Fibroblast of the conjunctiva (primary cell): ENCODE measurements around the gene ZDHHC7.

Experiments
- DNase-seq: peaks from one replicate; pipeline ENCODE4 v3.0.0-alpha.2; 2010; ENCODE audit warnings: low read depth

ZDHHC7 gene

DNA sequence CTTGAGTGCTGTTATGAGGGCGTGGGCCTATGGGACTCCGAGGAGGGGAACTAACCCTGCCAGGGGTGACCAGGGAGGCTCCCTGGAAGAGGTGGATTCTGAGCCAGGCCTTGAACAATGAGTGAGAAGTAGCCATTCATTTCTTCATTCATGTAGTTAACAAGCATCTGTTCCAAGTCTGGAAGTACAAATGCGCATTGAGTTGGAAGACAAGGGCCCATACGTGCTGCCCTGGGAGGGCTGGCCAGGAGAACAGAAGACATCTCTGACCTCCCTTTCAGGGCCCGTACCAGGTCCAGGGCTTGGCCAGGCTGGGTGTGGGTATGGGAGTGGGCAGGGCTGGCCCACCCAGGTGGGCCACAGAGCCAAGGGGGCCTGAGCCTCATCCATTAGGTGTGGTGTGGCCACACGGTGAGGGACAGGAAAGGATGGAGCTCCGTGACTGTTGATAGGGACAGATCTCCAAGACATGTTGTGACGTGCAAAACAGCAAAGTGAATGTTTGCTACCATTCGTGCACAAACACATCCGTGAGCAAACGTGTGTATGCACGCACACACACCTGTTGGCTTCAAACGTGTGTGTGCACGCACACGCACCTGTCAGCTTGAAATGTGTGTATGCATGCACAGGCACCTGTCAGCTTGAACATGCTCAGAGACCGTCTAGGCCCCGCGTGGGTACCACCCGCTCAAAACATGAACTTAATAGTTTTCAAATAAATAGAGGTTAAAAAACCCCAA is 46.8 kb downstream of the ZDHHC7 start:
- no peak for DNase-seq

- no peak for DNase-seq
Measured at GRCh38 chr16:84963066-84963465, 48.3 kb downstream of the ZDHHC7 start.

DNA sequence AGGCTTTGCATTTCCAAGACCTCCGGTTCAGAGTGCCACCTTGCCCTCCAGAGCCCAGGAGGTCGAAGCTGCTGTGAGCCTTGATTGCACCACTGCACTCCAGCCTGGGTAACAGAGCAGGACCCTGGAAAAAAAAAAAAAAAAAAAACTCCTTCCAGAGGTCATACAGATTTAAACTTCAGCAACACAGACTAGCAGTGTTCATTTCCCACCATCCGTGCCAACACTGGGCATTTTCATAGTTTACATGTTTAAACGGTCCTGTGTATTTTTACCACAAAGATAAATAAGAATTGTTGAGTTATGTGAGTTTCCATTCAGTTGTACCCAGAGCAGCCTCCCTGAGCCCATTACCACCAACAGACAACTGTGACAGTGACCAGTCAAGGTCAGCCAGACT is 50.4 kb downstream of the ZDHHC7 start:
- DNase-seq: no peak

GRCh38 chr16:84959784-84960417 is 51.4 kb downstream of the ZDHHC7 start:
- no peak for DNase-seq

GRCh38 chr16:84959045-84959576 is 52.2 kb downstream of the ZDHHC7 start:
- DNase-seq: no peak

DNA sequence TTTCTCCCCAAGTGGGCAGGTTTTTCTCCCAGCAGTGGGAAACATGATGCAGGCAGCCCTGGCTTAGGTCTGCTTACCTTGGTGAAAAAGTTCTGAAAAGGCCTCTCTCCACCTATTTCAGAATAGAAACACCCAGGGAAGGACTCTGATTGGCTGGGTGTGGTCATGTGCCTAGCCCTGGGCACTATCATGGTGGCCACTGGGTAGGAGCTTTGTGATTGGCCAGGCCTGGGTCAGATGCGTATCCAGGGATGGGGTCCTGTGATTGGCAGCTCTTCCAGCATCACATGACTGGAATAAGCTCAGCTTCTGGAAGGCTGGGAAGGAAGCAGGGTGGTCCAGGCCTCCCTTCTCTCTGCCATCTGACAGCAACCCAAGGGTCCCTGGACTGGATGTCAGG is 53.5 kb downstream of the ZDHHC7 start:
- DNase-seq: no peak

DNA sequence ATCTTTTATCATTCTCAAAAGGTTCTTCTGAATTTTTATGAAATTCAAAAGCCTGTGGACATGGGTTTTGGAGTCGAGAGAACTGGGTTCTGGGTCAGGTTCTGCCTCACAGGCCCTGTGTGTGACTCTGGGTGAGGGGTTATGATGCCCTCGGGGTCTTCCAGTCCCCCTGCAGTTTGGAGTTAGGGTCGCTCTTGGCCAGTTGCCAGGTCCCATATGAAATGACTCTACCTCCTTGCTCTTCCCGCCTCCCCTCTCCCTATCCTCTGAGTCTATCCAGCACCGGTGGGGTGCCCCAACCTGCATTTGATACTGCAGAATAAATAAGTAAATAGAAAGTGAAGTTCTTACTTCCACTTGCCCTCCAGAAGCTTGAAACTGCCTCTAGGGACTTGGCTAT is 54.1 kb downstream of the ZDHHC7 start:
- no peak for DNase-seq

DNA sequence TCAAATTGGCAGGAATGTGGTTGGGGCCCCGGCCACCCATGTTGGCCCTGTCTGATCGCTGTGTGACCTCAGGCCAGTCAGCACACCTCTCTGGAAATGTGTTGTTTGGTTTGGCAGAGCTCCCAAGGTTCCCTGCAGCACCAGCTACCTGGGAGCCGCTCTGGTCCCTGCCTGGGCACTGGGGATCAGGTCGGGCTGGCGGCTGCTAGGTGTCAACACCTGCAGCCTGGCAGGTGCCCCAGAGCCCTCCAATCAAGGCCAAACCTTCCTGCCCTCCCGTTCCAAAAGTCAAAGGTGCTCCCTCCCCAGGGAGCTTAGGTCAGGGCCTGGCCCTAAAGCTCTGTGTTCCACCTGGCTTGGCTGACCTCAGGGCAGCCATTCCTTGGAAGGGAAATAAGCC is 55.9 kb downstream of the ZDHHC7 start:
- DNase-seq: no peak

- no peak for DNase-seq
Measured at GRCh38 chr16:84953190-84953746, 58.1 kb downstream of the ZDHHC7 start.

DNA sequence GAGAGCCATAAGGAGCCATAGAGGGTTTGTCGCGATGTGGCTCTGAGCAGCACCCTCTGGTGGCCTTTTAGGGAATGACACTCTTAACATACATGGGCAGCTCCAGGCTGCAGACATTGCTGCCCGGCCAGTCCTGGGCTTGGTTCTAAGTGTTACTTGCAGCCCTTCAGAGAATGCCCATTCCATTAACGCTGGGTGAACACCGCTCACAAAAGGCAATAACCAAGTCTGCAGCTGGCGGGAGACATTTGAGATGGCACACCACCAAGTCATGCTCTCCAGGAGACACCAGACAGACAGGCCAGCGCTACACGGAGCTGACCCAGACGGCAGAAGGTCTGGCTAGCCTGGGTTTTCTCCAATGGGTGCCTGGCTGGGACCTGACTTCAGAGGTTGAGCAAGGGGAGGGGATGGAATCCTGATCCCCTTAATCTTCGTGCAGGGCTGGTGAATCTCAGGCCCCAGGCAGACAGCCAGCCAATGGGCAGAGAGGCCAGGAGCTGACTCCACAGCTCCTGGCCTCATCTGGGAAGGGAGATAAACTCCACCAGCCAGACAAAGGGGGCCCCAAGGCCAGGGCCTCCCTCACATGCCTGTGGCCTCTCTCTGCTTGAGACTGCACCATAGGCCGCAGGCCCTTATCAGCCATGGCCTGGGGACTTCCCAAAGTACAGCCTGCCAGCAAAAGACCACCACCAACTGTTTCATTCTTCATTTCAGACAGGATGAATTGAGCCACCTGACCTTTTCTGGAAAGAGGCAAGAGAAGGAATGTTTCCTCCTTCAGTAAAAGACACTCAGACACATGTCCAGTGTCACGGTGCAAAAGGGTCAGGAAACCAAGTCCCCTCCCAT is 58.8 kb downstream of the ZDHHC7 start:
- peak; percentile 73 for DNase-seq

DNA sequence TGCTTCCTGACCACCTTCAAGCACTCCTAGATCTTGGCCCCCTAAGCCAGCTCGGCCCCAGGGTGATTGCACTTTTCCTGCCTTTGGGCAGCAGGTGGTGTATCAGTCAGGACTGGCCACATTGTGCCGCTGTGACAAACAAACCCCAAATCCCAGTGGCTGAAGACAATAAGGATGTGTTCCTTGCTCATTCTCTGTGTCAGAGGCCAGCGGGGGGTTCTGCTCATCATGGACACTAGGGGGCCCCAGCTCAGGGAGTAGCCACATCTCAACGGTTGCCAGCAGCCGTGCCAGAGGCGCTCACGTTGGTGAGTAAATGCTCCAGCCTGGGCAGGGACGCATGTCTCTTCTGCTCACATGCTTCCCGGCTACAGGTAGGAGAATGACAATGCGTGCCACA is 60.4 kb downstream of the ZDHHC7 start:
- DNase-seq: no peak

- DNase-seq: no peak
Measured at GRCh38 chr16:84949772-84950436, 61.4 kb downstream of the ZDHHC7 start.

DNA sequence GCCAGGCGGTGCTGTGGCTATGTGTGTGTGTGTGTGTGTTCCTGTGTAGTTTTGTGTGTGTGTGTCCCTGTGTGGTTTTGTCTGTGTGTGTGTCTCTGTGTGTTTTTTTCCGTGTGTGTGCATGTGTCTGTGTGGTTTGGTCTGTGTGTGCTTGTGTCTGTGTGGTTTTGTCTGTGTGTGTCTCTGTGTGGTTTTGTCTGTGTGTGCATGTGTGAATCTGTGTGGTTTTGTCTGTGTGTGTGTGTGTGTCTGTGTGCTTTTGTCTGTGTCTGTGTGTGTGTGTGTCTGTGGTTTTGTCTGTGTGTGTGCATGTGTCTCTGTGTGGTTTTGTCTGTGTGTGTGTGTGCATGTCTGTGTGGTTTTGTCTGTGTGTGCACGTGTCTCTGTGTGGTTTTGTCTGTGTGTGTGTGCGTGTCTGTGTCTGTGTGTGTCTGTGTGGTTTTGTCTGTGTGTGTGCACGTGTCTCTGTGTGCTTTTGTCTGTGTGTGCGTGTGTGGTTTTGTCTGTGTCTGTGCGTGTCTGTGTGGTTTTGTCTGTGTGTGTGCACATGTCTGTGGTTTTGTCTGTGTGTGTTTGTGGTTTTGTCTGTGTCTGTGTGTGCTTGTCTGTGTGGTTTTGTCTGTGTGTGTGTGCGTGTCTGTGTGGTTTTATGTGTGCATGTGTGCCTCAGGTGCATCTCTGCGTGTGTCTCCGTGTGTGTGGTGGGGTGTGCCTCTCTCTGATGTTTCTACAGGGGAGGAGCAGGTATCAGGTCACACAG is 62.3 kb downstream of the ZDHHC7 start:
- DNase-seq: no peak

DNA sequence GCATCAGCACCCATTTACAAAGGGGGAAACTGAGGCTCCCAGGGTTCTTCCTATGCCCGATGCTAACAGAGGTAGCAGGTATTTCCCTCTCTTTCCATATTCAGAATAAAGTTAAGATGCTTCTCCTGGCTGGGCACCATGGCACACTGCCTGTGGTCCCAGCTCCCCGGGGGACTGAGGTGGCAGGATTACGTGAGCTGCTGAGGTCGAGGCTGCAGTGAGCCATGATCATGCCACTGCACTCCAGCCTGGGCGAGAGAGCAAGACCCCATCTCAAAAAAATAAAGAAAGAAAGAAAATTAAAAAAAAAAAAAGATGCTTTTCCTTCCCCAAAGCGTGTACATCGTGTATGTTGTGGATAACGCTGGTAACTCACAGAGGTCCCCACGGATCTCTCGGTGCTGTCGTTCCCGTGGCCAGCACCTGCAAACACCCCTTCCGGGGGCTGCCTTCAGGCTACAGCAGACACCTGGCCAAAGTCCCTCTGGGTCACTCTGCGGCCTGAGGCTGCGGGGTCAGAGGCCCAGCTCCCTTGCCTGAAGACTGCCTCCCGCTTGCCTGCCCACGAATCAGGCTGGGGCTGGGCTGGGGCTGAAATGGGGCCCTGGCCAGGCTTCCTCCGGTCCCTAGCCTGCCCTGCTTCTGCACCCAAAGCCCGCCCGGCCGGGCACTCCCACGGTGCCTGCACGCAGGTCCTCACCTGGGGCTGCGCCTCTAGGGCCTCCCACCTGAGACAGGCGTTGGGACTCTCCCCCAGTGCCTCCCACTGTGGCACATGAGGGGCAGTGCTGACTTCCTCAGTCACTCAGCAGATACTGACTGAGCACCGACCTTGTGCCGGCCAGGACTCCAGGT is 63.1 kb downstream of the ZDHHC7 start:
- DNase-seq: no peak

- DNase-seq: no peak
Measured at GRCh38 chr16:84947022-84947421, 64.3 kb downstream of the ZDHHC7 start.

GRCh38 chr16:84943620-84944019 is 67.7 kb downstream of the ZDHHC7 start:
- no peak for DNase-seq

DNA sequence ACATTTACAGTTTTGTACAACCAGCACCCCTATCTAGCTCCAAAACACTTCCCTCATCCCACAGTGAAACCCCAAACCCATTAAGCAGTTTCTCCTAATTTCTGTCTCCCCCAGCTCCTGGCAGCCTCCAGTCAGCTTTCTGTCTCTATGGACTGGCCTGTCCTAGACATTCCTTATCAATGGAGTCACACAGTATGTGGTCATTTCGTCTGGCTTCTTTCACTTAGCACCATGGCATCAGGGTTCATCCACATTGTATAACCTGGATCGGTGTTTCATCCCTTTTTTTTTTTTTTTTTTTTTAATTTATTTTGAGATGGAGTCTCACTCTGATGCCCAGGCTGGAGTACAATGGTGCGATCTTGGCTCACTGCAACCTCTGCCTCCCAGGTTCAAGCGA is 68.5 kb downstream of the ZDHHC7 start:
- DNase-seq: no peak

GRCh38 chr16:84941921-84942320 is 69.4 kb downstream of the ZDHHC7 start:
- no peak for DNase-seq

GRCh38 chr16:84940670-84941551 is 70.4 kb downstream of the ZDHHC7 start:
- DNase-seq: peak; percentile 33
